ENCODE data around the gene TLDC2. TPM values are rescaled to one million over a fixed set of nuclear protein-coding genes. Genes with fewer than 3 reads are reported as not detected.

TLDC2 gene
- total RNA-seq: not detected in 2 replicates

DNA sequence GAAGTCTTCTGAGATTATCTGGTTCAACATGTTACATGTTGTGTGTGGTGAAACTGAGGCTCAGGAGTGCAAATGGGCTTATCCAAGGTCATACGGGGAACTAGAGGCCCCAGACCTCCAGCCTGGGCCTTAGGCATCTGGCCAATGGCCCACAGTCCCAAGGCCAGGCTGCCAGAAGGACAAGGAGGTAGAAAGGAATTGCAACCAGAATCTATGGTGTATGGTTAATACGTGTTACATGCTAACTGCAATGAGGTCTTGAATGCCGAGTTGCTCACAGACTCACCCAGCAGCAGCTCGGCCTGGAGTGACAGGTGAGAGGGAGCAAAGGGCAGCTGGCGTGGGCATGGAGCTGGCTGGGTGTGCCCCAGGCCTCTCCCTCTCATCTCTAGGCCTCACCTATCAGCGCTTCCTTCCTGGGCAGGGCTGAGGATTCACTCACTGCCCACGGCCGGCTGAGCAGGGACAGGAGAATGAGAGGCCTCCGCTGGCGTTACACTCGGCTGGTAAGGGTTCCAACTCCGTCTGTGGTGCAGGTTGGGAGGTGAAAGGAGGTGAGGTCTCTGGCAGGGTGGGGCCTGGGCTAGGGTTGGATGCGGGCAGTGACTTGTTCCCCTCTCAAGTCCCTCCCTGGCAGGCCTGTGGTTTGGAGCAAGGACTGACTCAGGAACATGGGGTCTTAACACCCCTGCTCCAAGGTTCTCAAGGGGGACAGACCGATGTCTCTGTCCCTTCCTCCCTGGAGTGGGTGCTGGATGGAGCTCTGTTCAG lies at the start of gene TLDC2:
Gene TLDC2, plus strand, starts transcription at position 437 of the 771 bp plus-strand sequence. Its CDS starts 37 bp downstream, at position 474.

Other genes starting within 250 kb of the TLDC2 start
- gene SLA2, start 229.9 kb upstream of the TLDC2 start, total RNA-seq: not detected in 2 replicates
- 18.8 and 19.6 TPM in 2 replicates for gene NDRG3, start 130.0 kb upstream of the TLDC2 start, total RNA-seq
- gene DSN1, start 102.4 kb upstream of the TLDC2 start, total RNA-seq: 6.7 and 7.0 TPM in 2 replicates
- 135 and 143 TPM in 2 replicates for gene SAMHD1, start 75.6 kb downstream of the TLDC2 start, total RNA-seq
- 1.4 and 1.5 TPM in 2 replicates for gene RBL1, start 219.9 kb downstream of the TLDC2 start, total RNA-seq

Data from cardiac ventricle fibroblast (primary cell).